NCI-H1092 (cell line): ENCODE data around the gene MSL3B.

Experiments
- DNase-seq: peaks from one replicate; lab custom pipeline; 2025; lab: John Stamatoyannopoulos, UW

MSL3B gene

DNA sequence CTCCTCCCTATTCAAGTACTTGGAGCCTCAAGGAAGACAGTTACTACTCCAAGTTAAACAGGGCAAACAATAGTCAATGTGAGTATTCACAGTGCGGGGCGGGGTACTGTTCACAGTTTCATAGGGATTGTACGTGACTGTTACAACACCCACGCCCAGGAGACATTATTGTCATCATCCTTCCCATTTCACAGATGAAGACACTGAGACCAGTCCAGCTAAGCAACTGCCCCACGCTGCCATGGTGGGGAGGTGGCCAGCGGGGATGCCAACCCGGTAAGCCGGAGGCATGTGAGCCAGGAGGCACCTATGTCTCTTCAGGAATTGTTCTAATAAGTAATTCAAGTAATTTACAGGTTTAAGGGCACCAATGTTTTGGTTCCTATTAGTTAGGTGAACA lies 14.8 kb downstream of the MSL3B start:
- DNase-seq = no peak

GRCh38 chr2:233852056-233852455 lies 16.1 kb downstream of the MSL3B start:
- DNase-seq = no peak

- no peak for DNase-seq
Measured at GRCh38 chr2:233851169-233851568, 17.0 kb downstream of the MSL3B start.

DNA sequence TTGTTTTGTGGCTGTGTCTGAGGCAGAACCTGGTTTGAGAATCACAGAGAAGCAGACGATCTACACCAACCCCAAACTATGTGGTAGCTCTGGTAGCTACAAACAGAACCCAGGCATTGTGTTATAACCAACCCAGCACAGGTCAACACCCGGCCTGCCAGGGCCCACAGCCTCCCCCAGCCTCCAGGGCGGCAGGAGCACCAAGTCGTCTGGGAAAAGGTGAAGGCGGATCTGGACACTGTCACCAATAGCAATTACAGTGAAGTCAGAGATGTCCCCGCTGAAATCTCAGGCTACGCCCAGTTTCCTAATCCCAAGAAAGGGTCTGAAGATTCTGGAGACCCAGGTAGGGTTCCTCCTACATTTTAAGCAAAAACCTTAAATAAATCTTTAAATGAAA lies 17.4 kb downstream of the MSL3B start:
- DNase-seq = no peak

DNA sequence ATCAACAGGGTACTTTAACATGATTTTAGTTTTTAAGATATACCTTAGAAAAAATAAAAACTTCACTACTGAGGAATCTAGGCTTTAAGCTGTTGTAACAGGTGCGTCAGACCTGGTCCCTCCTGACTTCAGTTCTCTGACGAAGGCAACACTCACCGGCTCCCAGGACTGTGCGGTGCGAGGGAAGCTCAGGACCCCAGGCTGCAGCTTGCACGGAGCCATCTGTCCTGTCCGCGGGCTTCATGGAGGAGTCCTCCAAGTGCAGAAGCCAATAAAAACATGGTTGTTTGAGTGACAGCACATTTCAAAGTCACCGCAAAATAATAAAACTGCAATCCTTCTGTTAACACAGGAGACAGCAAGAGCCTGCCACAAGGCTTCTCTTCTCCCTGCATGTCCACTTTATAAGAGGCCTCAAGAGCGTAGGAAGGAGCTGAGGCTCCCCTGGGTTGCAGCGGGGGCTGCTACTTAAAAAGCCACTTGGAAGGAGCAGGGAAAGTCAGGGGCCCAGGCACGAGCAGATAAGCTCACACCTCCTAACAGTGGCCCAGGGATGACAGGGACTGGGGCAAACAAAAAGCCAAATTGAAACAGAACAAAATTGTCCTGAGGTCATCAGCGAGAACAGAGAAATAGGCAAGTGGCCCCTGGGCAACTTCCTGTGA lies 18.4 kb downstream of the MSL3B start:
- no peak for DNase-seq

- DNase-seq = no peak
Measured at GRCh38 chr2:233848276-233848675, 19.9 kb downstream of the MSL3B start.

GRCh38 chr2:233847248-233847898 lies 20.8 kb downstream of the MSL3B start:
- DNase-seq = no peak

GRCh38 chr2:233846387-233847247 lies 21.6 kb downstream of the MSL3B start:
- DNase-seq = no peak

- DNase-seq = no peak
Measured at GRCh38 chr2:233845301-233846060, 22.7 kb downstream of the MSL3B start.

- no peak for DNase-seq
Measured at GRCh38 chr2:233844836-233845235, 23.4 kb downstream of the MSL3B start.

DNA sequence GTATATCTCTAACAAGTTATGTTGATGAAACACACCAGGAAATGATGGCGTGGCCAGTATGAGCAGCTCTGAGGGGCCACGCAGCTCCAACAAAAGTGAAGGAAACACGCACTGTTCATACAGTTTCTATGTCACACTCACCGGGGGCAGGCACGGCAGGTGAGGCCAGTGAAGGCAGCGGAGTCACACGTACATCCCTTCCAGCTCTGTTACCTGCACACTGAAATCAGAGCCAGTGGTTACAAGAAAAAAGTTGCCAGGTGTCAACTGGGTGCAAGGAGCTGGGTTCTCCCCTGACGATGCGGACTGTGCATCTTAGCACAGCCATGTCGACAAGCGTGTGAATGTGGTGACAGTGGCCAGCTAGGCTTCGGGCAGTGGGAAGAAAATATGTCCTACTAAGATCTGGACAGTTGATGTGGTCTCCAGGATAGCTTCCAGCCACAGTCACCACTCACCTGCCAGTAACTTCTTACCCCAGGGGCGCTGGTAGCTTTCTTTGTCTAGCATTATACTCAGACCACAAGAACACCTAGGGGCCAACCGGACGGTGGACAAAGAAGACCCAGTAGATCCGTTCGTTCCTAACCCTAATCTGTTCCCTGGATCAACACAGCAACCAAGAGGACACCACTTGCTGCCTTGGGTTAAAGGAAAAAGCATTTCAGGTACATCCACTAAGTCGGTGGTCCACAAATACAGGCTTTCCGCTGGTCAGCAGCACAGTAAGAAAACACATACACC lies 23.9 kb downstream of the MSL3B start:
- no peak for DNase-seq

DNA sequence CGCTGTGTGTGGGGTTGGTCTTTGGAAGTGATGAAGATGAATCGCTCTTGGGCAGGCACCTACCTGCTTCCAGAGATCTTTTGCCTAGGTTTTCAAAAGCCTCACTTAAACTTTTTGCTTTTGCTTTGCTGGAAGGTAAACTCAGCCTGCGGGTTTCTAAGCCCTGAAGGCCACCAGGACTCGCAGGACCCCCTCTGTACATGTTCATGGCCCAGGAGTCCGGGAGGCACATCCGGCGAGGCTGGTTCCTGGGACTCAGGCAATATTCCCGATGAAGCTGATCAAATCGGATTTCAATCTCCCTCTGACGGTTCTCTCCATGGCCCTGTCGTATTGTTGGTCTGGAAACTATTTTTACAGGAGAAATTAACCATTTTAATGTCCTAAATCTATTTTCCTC lies 27.0 kb downstream of the MSL3B start:
- DNase-seq = no peak

GRCh38 chr2:233840520-233840919 lies 27.7 kb downstream of the MSL3B start:
- no peak for DNase-seq

GRCh38 chr2:233839447-233839820 lies 28.8 kb downstream of the MSL3B start:
- no peak for DNase-seq

- no peak for DNase-seq
Measured at GRCh38 chr2:233838726-233839446, 29.3 kb downstream of the MSL3B start.

GRCh38 chr2:233838251-233838650 lies 29.9 kb downstream of the MSL3B start:
- no peak for DNase-seq

- no peak for DNase-seq
Measured at GRCh38 chr2:233837694-233838229, 30.4 kb downstream of the MSL3B start.

GRCh38 chr2:233836359-233836758 lies 31.8 kb downstream of the MSL3B start:
- DNase-seq = no peak

GRCh38 chr2:233835230-233836186 lies 32.7 kb downstream of the MSL3B start:
- no peak for DNase-seq
